GM08714 (cell line): ENCODE results near the gene THSD7A.

Source experiments
- H3K4me3 ChIP-seq: fragments of 200-500 bp; sonication (Bioruptor generic); 2 replicates; pipeline ENCODE4 v1.5.1; 2014; ENCODE audit warnings: mild to moderate bottlenecking, low read length, inconsistent platforms
- ZNF274 ChIP-seq: IDR thresholded peaks from 2 replicates; pipeline ENCODE4 v1.6.1; 2012; ENCODE audit warnings: mild to moderate bottlenecking, low read depth, low read length

The THSD7A gene

GRCh38 chr7:11587814-11588213, 244.2 kb downstream of the THSD7A start:
- TF ChIP-seq ZNF274: no peak

DNA sequence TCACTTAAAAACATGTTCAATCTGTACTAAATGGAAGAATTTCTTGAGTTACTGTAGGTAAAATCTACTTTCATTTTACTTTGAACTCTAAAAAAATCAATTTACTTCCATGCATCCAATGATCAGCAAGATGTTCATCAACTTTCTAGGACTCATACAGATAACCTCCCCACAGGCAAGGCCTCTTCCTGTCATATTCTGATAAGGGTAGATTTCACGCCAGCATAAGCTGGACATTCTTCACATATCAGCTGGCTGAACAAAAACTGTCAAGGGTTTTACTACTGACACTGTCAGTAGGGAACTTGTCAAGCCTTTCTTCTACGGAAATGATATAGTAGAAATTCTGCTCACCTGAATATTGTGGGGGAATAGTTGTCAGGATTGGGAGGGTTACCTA, 244.9 kb downstream of the THSD7A start:
- TF ChIP-seq ZNF274: no peak
- no peak overlapping the region for H3K4me3 ChIP-seq

More at GRCh38 chr7:11587814-11588213, 244.2 kb downstream of the THSD7A start:
- no peak overlapping the region for H3K4me3 ChIP-seq

DNA sequence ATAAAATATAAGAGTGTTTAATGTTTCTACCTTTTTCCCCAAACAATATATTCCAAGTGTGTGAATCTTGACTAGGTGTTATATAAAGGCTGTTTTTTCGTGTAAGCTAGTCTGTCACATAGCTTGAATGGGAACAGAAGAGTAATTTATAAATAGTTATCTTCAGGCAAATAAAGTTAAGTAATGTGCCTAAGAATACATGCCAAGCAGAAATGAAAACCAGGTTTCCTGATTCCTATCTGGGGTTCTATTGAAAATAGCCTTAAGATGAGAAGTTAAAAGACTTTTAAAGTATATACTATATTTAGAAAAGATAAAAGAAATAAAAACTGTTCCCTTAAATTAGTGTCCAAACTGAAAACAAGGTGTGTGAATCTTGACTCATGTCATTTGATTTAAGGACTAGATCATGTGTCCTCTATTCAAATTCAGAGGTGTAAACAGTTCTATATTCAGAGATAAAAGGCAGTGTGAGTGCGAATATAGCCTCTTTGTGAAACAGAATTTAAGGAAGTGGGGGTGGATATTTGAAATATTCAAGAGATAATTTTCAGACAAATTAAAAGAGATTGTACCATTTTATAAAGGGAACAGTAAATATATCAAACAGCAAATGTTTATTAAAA, 247.5 kb downstream of the THSD7A start:
- H3K4me3 ChIP-seq: no peak overlapping the region
- TF ChIP-seq ZNF274: no peak

DNA sequence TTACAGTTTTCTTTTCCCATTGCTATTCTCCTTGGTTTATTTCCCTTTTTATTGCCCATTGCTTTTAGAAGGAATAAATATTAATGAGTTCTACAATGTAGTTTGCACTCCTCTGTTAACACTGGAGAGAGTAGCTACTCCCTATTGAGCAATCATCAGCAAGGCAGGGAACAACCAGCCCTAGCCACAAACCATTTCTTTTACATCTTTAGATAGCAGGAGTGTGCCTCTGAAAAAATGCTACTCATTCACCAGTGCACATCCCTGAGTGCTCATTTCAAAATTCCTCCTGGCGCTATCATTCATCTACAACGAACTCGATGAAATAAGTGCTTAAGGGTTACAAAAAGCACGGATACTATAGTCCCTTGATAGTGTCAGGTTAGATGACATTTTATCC, 252.9 kb downstream of the THSD7A start:
- H3K4me3 ChIP-seq: no peak overlapping the region
- TF ChIP-seq ZNF274: no peak

GRCh38 chr7:11576310-11576709, 255.7 kb downstream of the THSD7A start:
- no peak overlapping the region for H3K4me3 ChIP-seq
- TF ChIP-seq ZNF274: no peak

DNA sequence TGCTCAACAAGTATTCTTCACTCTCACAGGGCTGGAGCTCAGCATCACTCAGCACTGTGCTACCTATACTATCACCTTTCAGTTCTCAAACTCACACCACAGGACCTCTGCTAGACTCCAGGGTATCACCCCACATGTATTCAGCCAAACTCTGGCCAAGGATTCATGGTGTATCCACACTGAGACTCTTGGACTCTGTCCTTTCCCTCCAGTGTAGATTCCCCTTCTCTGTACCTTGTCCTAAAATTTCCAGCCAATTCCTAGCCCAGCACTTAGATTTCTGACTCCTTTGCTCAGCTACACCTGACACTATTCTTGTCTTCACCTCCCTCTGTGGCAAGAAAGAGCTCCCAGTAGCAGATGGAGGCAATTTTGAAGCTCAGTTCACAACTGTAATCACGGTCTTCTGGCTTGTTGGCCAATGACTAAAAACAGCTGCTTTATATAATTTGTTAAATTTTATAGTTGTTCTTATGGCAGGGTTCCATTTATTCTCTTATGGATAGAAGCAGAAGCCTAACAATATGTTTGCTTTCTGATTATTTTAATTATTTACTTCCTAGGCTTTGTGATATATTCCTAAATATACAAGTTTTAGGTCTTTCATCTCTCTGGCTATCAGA, 258.8 kb downstream of the THSD7A start:
- TF ChIP-seq ZNF274: no peak
- H3K4me3 ChIP-seq: no peak overlapping the region

- no peak for TF ChIP-seq ZNF274
- H3K4me3 ChIP-seq: no peak overlapping the region
Observed at GRCh38 chr7:11570922-11571550, 261.0 kb downstream of the THSD7A start.

GRCh38 chr7:11570205-11570604, 261.8 kb downstream of the THSD7A start:
- no peak overlapping the region for H3K4me3 ChIP-seq
- no peak for TF ChIP-seq ZNF274

DNA sequence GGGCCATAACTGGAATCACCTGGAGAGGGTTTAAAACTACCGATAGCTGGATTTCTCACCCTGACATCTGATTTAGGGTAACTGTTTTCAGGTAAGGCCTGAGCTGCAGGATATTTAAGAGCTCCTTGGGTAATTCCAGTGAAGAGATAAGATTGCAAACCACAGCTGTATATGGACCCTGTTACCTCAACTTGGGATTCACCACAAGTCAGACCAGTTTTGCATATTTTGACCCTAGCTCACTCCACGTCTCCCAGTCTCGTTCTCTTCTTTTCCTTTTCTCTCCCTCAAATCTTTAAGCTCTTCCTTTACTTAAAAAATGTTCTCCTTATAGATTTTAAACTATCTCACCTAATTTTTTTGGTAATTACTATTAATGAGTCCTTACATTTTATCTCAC, 264.4 kb downstream of the THSD7A start:
- no peak for TF ChIP-seq ZNF274
- no peak overlapping the region for H3K4me3 ChIP-seq

DNA sequence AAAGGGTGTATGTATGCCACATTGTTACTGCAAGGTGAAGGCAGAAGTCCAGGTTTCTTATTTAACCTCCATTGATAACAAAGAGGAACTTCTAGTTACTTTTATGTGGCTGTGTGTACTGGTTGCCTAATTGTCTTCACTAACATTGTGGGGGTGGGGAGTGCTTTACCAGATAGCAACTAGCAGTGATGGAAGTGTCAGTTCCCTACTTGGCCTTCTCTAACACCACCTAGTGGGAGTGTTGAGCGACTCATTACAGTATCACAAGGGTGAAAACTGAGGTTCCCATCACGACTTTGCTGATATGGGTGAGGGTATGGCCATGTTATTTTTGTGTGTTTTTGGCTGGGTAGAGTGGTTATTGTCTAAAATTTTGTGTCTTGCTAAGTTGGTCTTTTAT, 274.4 kb downstream of the THSD7A start:
- no peak for TF ChIP-seq ZNF274
- no peak overlapping the region for H3K4me3 ChIP-seq

- no peak overlapping the region for H3K4me3 ChIP-seq
- TF ChIP-seq ZNF274: no peak
Observed at GRCh38 chr7:11552676-11553296, 279.2 kb downstream of the THSD7A start.

DNA sequence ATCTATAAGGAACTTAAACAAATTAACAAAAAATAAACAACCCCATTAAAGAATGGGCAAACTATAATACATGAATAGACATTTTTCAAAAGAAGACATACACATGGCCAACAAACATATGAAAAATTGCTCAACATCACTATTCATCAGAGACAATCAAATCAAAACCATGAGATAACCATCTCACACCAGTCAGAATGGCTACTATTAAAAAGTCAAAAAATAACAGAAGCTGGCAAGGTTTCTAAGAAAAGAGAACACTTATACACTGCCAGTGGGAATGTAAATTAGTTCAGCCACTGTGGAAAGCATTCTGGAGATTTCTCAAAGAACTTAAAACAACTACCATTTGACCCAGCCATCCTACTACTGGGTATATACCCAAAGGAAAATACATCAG, 280.5 kb downstream of the THSD7A start:
- H3K4me3 ChIP-seq: no peak overlapping the region
- TF ChIP-seq ZNF274: no peak

- H3K4me3 ChIP-seq: no peak overlapping the region
- no peak for TF ChIP-seq ZNF274
Observed at GRCh38 chr7:11548532-11548931, 283.5 kb downstream of the THSD7A start.

DNA sequence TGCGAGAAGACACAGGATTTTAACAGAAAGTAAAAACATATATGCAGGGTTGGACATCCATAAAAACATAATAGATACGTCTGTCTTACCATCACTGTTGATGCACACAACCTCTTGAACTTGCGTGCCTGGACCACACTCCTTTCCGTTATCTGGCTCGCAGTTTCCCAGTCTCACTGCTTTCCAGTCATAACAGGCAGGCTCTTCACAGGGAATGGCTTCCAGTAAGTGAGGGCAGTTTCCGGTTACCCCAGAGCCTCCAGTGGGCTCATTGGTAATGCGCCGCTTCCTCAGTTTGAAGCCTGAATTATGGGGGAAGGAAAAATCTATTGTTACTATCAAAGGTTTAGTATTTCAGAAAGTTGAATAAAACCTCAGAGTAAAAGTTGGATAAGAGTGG, 290.7 kb downstream of the THSD7A start:
- no peak for TF ChIP-seq ZNF274
- H3K4me3 ChIP-seq: no peak overlapping the region

DNA sequence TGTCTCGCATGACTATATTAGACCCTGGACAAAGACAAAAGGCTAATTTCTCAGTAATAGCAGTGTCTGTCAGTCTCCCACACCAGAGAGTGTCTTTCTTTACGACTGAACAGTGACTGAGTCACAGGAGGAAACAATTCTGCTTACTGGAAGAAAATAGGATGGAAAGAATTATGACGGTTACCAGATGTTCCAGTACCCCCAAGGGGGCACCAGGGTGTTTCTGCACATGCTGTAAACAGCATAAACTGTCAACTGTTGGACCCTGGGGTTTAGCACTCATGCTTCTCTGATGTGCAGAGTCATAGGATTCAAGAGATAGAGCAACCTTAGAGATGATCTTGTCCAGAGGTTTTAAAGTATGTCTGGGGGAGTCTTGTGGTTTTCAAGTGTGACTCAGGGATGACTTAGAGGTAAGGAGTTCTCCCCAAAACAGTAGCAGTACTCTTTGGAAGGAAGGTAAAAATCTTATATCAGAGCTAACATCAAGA, 291.7 kb downstream of the THSD7A start:
- TF ChIP-seq ZNF274: no peak
- no peak overlapping the region for H3K4me3 ChIP-seq
